OCI-LY1 (cell line): ENCODE data around the gene PJVK.

ENCODE experiments used
- EZH2 ChIP-seq: fragments of 200-600 bp; sonication (generic), shearing (Covaris generic); IDR thresholded peaks from 2 replicates; pipeline ENCODE4 v1.8.0; 2017; ENCODE audit warnings: borderline replicate concordance, mixed run types, mild to moderate bottlenecking, antibody characterized with exemption, low read length, moderate library complexity, mixed read lengths
- TF ChIP-seq, protein P1 (sequence below): fragments of 200-600 bp; sonication (generic), shearing (Covaris generic); IDR thresholded peaks from 2 replicates; pipeline ENCODE4 v1.5.1; 2017; ENCODE audit warnings: mild to moderate bottlenecking, antibody characterized with exemption, low read length, moderate library complexity, mixed read lengths

- TF ChIP-seq, protein P1, sequence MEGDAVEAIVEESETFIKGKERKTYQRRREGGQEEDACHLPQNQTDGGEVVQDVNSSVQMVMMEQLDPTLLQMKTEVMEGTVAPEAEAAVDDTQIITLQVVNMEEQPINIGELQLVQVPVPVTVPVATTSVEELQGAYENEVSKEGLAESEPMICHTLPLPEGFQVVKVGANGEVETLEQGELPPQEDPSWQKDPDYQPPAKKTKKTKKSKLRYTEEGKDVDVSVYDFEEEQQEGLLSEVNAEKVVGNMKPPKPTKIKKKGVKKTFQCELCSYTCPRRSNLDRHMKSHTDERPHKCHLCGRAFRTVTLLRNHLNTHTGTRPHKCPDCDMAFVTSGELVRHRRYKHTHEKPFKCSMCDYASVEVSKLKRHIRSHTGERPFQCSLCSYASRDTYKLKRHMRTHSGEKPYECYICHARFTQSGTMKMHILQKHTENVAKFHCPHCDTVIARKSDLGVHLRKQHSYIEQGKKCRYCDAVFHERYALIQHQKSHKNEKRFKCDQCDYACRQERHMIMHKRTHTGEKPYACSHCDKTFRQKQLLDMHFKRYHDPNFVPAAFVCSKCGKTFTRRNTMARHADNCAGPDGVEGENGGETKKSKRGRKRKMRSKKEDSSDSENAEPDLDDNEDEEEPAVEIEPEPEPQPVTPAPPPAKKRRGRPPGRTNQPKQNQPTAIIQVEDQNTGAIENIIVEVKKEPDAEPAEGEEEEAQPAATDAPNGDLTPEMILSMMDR, result no peak
- TF ChIP-seq EZH2, result no peak
Observed at GRCh38 chr2:178436662-178437061, 14.5 kb upstream of the PJVK start.
